ENCODE data around the gene BRD3OS.

The BRD3OS gene

DNA sequence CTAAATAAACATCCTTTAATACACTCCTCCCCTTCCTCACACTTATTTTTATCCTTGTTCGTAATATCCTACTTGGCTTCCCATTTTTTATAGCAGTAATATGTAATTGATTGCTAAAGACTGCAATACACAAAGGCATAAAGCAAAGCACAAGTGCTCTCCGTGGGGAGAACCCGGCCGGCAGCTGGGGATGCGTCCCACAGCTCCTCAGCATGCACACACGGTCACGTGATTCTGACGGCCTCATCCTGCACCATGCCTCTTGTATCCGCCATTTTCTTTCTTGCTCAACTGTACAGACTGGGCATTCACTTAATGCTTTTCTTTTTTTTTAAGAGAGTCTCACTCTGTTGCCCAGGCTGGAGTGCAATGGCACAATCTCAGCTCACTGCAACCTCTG, 2.8 kb downstream of the BRD3OS start:
- peaks cover 69% of the 10 kb centered on the region for H3K36me3 ChIP-seq (ENCODE audit: insufficient read depth, insufficient read length, low read length)
- no peak overlapping the region for H3K4me3 ChIP-seq (ENCODE audit: insufficient read length, low read depth)

DNA sequence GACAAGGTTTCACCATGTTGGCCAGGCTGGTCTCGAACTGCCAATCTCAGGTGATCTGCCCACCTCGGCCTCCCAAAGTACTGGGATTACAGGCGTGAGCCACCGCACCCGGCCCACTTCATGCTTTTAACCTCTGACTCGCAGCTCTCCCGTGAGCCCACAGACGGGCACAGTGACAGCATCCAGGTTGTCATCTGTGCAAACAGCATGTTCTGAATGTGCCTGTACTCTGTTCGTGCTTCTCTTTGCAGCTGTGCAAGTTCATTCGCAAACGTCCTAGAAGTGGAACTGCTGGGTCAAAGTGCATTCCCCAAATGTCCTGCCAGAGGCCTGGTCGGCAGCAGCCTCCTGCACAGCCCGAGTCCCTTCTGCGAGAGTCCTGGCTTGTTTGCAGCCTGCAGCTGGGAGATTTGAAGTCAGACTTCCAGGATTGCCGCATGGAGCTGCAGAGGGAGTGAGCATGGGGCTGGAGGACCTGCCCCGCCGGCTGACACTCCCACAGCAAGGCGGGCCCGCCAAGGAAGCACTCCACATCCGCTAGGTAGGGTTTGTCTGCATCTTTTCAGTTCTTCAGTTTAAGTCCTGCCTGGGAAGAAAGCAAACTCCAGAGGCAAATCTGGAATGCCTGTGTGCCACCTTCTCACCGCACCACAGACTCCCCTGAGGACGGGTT, 3.4 kb downstream of the BRD3OS start:
- DNase-seq (ENCODE audit: low read depth, low spot score): no peak
- Histone ChIP-seq H3K4me1 (ENCODE audit: insufficient read depth, insufficient read length) (peaks cover 11% of the 10 kb centered on the region), H3K9ac (ENCODE audit: insufficient read length, low read depth) (peak overlapping the region; percentile 65), H3K27me3 (ENCODE audit: insufficient read depth, insufficient read length) (no peaks in the 10 kb centered on the region), H3K9me3 (ENCODE audit: insufficient read depth, low read length) (no peaks in the 10 kb centered on the region), H3K4me3 (ENCODE audit: insufficient read length, low read depth) (no peak overlapping the region), H3K36me3 (ENCODE audit: insufficient read depth, insufficient read length, low read length) (peaks cover 75% of the 10 kb centered on the region)
- TF ChIP-seq SUZ12 (IDR thresholded peaks at IDR 0.05; ENCODE audit: extremely low read depth, insufficient read depth, insufficient read length) (no peak), ZNF274 (IDR thresholded peaks at IDR 0.05; ENCODE audit: low read depth, low read length) (no peak), YY1 (IDR thresholded peaks at IDR 0.05; ENCODE audit: insufficient read depth, insufficient read length) (no peak)

More for the DNA sequence above, 2.8 kb downstream of the BRD3OS start:
- H3K4me1 ChIP-seq (ENCODE audit: insufficient read depth, insufficient read length): peaks cover 11% of the 10 kb centered on the region
- DNase-seq (ENCODE audit: low read depth, low spot score): no peak
- TF ChIP-seq SUZ12 (IDR thresholded peaks at IDR 0.05; ENCODE audit: extremely low read depth, insufficient read depth, insufficient read length): no peak
- TF ChIP-seq ZNF274 (IDR thresholded peaks at IDR 0.05; ENCODE audit: low read depth, low read length): no peak
- no peak for TF ChIP-seq YY1 (IDR thresholded peaks at IDR 0.05; ENCODE audit: insufficient read depth, insufficient read length)
- H3K9me3 ChIP-seq (ENCODE audit: insufficient read depth, low read length): no peaks in the 10 kb centered on the region
- no peaks in the 10 kb centered on the region for H3K27me3 ChIP-seq (ENCODE audit: insufficient read depth, insufficient read length)
- no peak overlapping the region for H3K9ac ChIP-seq (ENCODE audit: insufficient read length, low read depth)

DNA sequence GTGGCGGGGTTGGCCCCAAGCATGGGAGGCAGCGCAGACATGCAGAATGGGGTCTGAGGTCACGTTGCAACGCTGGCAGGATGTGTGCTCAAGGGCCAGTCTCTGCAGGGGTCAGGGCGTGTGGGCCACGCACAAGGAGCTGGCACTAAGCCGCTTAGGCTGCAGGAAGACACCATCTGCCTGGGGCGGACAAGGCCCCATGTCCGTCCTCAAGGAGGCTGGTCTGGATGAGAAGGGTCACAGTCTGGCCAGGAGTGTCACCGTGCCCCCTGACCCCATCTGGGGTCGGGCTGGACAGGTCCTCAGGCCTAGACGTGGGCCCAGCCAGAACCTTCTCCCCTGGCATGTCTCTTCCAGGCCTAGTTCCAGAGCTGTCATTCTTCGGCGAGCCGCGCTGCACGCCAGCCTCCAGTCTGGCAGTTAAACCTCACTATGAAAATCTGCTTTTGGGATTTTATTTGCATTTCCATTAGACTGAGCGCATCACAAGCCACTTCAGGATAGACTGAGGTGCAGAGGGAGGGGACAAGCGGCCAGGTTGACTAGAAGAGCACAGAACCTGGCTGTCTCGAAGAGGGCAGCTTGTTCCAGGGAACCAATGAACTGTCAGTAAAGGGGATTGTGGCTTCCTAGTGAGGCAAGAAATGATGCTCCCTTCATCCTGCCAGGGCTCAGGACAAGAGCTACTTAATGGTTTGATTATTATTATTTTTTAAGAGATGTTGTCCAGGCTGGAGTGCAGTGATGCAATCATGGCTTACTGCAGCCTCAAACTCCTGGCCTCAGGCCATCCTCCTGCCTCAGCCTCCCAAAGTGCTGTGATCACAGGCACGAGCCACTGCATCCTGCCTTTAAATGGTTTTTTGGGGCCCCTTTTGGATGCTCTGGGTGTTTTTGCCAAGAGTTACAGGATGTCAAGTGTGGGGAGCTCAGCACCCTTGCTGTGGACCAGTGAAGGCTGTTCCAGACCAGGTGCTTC, 4.3 kb downstream of the BRD3OS start:
- Histone ChIP-seq H3K9ac (ENCODE audit: insufficient read length, low read depth) (peak overlapping the region; percentile 65), H3K36me3 (ENCODE audit: insufficient read depth, insufficient read length, low read length) (peaks cover 83% of the 10 kb centered on the region), H3K4me1 (ENCODE audit: insufficient read depth, insufficient read length) (peaks cover 11% of the 10 kb centered on the region), H3K9me3 (ENCODE audit: insufficient read depth, low read length) (no peaks in the 10 kb centered on the region), H3K4me3 (ENCODE audit: insufficient read length, low read depth) (no peak overlapping the region), H3K27me3 (ENCODE audit: insufficient read depth, insufficient read length) (no peaks in the 10 kb centered on the region)
- no peak for TF ChIP-seq YY1 (IDR thresholded peaks at IDR 0.05; ENCODE audit: insufficient read depth, insufficient read length)
- TF ChIP-seq SUZ12 (IDR thresholded peaks at IDR 0.05; ENCODE audit: extremely low read depth, insufficient read depth, insufficient read length): no peak
- no peak for TF ChIP-seq ZNF274 (IDR thresholded peaks at IDR 0.05; ENCODE audit: low read depth, low read length)
- DNase-seq (ENCODE audit: low read depth, low spot score): no peak

DNA sequence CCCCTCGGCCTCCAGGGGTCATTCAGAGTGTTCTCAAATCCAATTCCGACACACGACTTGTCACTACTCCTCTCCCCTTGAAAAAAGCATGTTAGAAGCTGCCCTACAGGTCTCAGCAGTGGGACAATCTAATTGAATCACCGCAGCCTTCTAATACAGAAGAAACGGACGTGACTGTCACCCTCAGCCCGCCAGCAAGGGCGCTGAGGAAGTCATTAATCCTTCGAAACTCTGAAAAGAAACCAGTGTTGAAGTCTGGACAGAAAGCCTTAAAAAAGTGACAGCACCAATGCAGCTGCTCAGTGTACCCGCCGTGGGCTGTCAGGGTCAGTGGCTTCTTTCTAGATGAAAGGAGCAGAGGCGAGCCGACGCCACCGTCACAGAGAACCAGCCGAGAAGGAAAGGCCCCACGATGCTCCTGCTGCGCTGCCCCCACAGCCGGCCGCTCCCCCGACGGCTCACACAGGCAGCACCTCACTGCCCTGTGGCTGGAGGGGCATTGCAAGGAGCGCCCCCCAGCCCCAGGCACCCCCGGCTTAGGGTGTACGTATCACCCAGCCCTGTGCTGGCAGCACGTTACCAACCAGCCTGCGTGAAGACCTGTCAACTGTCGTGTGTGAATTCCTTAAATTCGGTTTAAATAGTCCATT, 5.7 kb downstream of the BRD3OS start:
- DNase-seq (ENCODE audit: low read depth, low spot score): no peak
- no peaks in the 10 kb centered on the region for H3K27me3 ChIP-seq (ENCODE audit: insufficient read depth, insufficient read length)
- no peak overlapping the region for H3K9ac ChIP-seq (ENCODE audit: insufficient read length, low read depth)
- no peaks in the 10 kb centered on the region for H3K9me3 ChIP-seq (ENCODE audit: insufficient read depth, low read length)
- H3K4me1 ChIP-seq (ENCODE audit: insufficient read depth, insufficient read length): peaks cover 9% of the 10 kb centered on the region
- H3K4me3 ChIP-seq (ENCODE audit: insufficient read length, low read depth): no peak overlapping the region
- H3K36me3 ChIP-seq (ENCODE audit: insufficient read depth, insufficient read length, low read length): peaks cover 97% of the 10 kb centered on the region
- TF ChIP-seq YY1 (IDR thresholded peaks at IDR 0.05; ENCODE audit: insufficient read depth, insufficient read length): no peak
- no peak for TF ChIP-seq ZNF274 (IDR thresholded peaks at IDR 0.05; ENCODE audit: low read depth, low read length)
- TF ChIP-seq SUZ12 (IDR thresholded peaks at IDR 0.05; ENCODE audit: extremely low read depth, insufficient read depth, insufficient read length): no peak

DNA sequence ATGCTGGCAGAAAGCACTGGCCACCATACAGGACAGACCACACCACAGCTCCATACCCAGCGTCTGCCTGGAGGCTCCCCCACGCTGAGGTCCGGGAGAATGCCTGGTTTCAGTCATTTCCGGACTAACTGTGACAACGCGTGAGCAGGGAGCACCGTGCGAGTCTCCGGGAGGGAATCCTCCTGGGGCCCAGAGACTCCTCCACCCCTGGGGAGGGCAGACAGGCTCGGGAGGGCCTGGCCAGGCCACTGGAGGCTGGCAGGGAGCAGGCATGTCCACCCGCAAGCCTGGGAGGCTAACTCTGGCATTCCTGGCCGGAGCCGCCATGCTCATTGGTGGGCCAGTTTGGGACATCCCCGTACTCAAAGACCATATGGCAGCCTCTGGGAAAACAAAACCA, 6.5 kb downstream of the BRD3OS start:
- Histone ChIP-seq H3K27me3 (ENCODE audit: insufficient read depth, insufficient read length) (no peaks in the 10 kb centered on the region), H3K4me1 (ENCODE audit: insufficient read depth, insufficient read length) (peaks cover under 1% of the 10 kb centered on the region), H3K4me3 (ENCODE audit: insufficient read length, low read depth) (no peak overlapping the region), H3K9ac (ENCODE audit: insufficient read length, low read depth) (no peak overlapping the region), H3K9me3 (ENCODE audit: insufficient read depth, low read length) (no peaks in the 10 kb centered on the region), H3K36me3 (ENCODE audit: insufficient read depth, insufficient read length, low read length) (peaks cover 94% of the 10 kb centered on the region)
- TF ChIP-seq ZNF274 (IDR thresholded peaks at IDR 0.05; ENCODE audit: low read depth, low read length): no peak
- TF ChIP-seq SUZ12 (IDR thresholded peaks at IDR 0.05; ENCODE audit: extremely low read depth, insufficient read depth, insufficient read length): no peak
- no peak for TF ChIP-seq YY1 (IDR thresholded peaks at IDR 0.05; ENCODE audit: insufficient read depth, insufficient read length)
- DNase-seq (ENCODE audit: low read depth, low spot score): no peak

DNA sequence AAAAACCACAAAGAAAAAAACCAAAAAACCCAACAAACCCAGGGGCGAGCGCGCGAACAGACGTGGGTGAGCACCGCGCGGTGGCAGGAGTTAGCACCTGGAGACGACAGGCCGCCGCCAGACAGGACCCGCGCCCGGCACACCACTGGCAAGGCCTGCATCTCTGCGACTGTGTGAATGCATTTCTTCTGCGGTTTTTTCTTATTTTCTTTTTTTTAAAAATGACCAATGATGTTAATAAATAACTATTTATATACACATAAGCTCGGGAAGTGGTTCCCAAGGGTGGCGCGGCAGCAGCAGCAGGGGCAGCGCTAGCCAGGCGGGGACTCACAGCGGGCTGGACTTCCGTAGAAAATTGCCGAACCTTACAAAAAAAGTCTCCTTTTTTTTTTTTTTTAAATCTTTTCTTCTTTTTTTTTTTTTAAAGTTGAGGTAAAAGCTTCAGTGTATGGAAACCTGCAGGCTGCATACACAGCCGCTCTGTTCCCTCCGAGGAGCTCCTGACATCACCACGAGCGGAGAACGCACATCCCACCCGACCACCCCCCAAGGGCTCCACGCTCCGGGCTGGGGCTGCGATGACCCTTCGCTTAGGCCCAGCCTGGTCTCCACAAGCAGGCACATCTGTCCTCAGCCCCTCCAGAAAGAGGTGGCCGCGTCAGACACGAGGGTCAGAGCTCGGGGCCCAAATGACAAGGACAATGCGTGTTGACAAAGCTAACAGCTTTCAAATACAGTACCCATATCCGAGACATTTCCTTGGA, 7.4 kb downstream of the BRD3OS start:
- DNase-seq (ENCODE audit: low read depth, low spot score): no peak
- no peaks in the 10 kb centered on the region for H3K27me3 ChIP-seq (ENCODE audit: insufficient read depth, insufficient read length)
- no peak overlapping the region for H3K9ac ChIP-seq (ENCODE audit: insufficient read length, low read depth)
- no peaks in the 10 kb centered on the region for H3K9me3 ChIP-seq (ENCODE audit: insufficient read depth, low read length)
- no peak for TF ChIP-seq ZNF274 (IDR thresholded peaks at IDR 0.05; ENCODE audit: low read depth, low read length)
- TF ChIP-seq YY1 (IDR thresholded peaks at IDR 0.05; ENCODE audit: insufficient read depth, insufficient read length): no peak
- TF ChIP-seq SUZ12 (IDR thresholded peaks at IDR 0.05; ENCODE audit: extremely low read depth, insufficient read depth, insufficient read length): no peak
- H3K4me3 ChIP-seq (ENCODE audit: insufficient read length, low read depth): no peak overlapping the region
- no peaks in the 10 kb centered on the region for H3K4me1 ChIP-seq (ENCODE audit: insufficient read depth, insufficient read length)
- H3K36me3 ChIP-seq (ENCODE audit: insufficient read depth, insufficient read length, low read length): peaks cover 88% of the 10 kb centered on the region

Measured in NT2/D1 (cell line).